Measurements from ENCODE around the gene SORD.
"Not testable (repeated sequence)": the region's sequence is repeated elsewhere in the genome, so short reads cannot be mapped to it uniquely, and the experiment has no call there.

GRCh38 chr15:45104170-45104569, 81.2 kb downstream of the SORD start:
- not testable (repeated sequence) for TF ChIP-seq POLR2AphosphoS5 (IDR thresholded peaks at IDR 0.05; ENCODE audit: low read depth, low read length); POLR2A (IDR thresholded peaks at IDR 0.05; ENCODE audit: low read depth, low read length); TAF1 (IDR thresholded peaks at IDR 0.05; ENCODE audit: borderline replicate concordance, low read depth, low read length)

Data from GM12892 (cell line).